ENCODE results near the gene POLA1. TPM values are rescaled to one million over a fixed set of nuclear protein-coding genes. Genes with fewer than 3 reads are reported as not detected.

Gene POLA1
- total RNA-seq, 4 donors from 2014 or later: 10.1 to 15.3 (median 13.1) TPM

GRCh38 chrX:25006586-25007058 lies 312.9 kb downstream of the POLA1 start:
- Histone ChIP-seq H3K9me3 (no peaks in the 10 kb centered on the region), H3K36me3 (no peaks in the 10 kb centered on the region), H3K27ac (no peak overlapping the region), H3K27me3 (peaks cover 90% of the 10 kb centered on the region), H3K4me3 (no peak overlapping the region), H3K4me1 (peaks cover 36% of the 10 kb centered on the region)
- no peak for DNase-seq (ENCODE audit: low spot score in 2 of 2)
- WGBS: 21% methylated on average over 7 of the region's 7 CpGs
- TF ChIP-seq EP300 (IDR thresholded peaks at IDR 0.05): no peak
- no peak for TF ChIP-seq POLR2A (IDR thresholded peaks at IDR 0.05)
- TF ChIP-seq, protein P1, sequence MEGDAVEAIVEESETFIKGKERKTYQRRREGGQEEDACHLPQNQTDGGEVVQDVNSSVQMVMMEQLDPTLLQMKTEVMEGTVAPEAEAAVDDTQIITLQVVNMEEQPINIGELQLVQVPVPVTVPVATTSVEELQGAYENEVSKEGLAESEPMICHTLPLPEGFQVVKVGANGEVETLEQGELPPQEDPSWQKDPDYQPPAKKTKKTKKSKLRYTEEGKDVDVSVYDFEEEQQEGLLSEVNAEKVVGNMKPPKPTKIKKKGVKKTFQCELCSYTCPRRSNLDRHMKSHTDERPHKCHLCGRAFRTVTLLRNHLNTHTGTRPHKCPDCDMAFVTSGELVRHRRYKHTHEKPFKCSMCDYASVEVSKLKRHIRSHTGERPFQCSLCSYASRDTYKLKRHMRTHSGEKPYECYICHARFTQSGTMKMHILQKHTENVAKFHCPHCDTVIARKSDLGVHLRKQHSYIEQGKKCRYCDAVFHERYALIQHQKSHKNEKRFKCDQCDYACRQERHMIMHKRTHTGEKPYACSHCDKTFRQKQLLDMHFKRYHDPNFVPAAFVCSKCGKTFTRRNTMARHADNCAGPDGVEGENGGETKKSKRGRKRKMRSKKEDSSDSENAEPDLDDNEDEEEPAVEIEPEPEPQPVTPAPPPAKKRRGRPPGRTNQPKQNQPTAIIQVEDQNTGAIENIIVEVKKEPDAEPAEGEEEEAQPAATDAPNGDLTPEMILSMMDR (IDR thresholded peaks at IDR 0.05): no peak
- no peak for TF ChIP-seq POLR2AphosphoS5 (IDR thresholded peaks at IDR 0.05)

GRCh38 chrX:25007059-25008053 lies 313.6 kb downstream of the POLA1 start:
- Histone ChIP-seq H3K27me3 (peaks cover 92% of the 10 kb centered on the region), H3K4me3 (no peak overlapping the region), H3K36me3 (no peaks in the 10 kb centered on the region), H3K27ac (no peak overlapping the region), H3K9me3 (no peaks in the 10 kb centered on the region), H3K4me1 (peaks cover 37% of the 10 kb centered on the region)
- 37% methylated on average over 20 of the region's 64 CpGs for WGBS
- DNase-seq (ENCODE audit: low spot score in 2 of 2): no peak
- TF ChIP-seq POLR2AphosphoS5 (IDR thresholded peaks at IDR 0.05) (no peak), EP300 (IDR thresholded peaks at IDR 0.05) (no peak), POLR2A (IDR thresholded peaks at IDR 0.05) (no peak)
- TF ChIP-seq, protein P1 (IDR thresholded peaks at IDR 0.05): no peak

DNA sequence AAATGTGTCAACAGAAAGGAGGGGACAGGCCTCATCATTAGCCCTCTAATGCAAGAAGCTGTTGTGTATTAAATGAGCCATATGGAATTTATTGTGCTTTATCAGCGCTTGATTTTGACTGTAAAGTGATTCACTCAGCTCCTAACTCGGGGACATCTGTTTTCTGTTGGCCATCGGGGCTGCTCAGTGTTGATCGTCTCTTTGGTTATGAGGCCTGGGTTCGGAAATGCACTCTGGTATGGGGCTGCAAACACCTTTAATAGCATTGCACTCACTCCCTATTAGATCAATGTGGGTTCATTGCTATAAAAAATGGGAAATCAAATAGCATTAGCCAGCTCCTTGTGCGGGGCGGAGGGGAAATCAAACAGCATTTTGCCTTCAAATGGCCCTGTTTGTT lies 315.7 kb downstream of the POLA1 start:
- 34% methylated on average over 7 of the region's 7 CpGs for WGBS
- H3K9me3 ChIP-seq: no peaks in the 10 kb centered on the region
- TF ChIP-seq POLR2AphosphoS5 (IDR thresholded peaks at IDR 0.05): no peak
- no peak for DNase-seq (ENCODE audit: low spot score in 2 of 2)
- H3K4me3 ChIP-seq: no peak overlapping the region
- H3K27me3 ChIP-seq: peaks cover 96% of the 10 kb centered on the region
- H3K27ac ChIP-seq: no peak overlapping the region
- H3K36me3 ChIP-seq: no peaks in the 10 kb centered on the region
- peaks cover 36% of the 10 kb centered on the region for H3K4me1 ChIP-seq

DNA sequence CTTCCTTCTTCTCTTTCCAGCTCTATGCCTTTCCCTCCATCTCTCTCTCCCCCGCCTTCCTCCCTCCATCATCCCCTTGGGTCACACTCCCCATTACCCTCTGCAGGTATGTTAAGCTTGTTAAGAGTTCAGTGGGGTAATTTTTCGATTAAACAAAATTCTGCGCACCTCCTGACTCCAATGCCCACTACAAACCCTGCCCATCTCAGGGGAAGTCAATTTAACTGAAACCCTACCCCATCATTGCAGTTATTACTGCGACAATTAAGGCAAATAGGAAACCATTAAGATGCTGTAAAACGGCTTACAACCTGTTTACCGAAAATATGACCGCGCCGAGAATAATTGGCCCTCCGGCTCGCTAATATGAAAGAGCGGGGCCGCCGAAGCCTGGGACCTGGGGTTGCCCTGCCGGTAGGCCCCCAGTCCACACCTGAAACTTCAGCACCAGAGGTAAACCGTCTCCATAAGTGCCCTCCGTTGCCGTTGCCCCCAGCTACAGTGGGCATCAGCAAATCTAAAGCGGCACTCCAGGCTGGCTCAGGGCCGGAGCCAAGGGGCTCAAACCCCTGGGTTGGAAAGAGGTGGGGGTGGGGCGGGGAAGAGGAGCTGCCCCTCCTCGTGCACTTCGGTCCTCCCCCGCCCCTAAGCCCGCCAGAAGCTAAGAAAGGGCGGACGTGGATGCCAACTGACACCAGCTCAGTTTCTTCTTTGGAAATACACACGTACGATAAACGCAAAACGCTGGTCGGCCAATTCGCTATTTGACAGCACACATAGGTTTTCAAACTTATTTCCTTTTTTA lies 317.3 kb downstream of the POLA1 start:
- WGBS: 33% methylated on average over 29 of the region's 33 CpGs
- DNase-seq (ENCODE audit: low spot score in 2 of 2): no peak
- Histone ChIP-seq H3K9me3 (no peaks in the 10 kb centered on the region), H3K27ac (no peak overlapping the region), H3K36me3 (no peaks in the 10 kb centered on the region), H3K27me3 (peaks cover 96% of the 10 kb centered on the region), H3K4me1 (peaks cover 27% of the 10 kb centered on the region), H3K4me3 (no peak overlapping the region)
- TF ChIP-seq, protein P1 (IDR thresholded peaks at IDR 0.05): no peak

DNA sequence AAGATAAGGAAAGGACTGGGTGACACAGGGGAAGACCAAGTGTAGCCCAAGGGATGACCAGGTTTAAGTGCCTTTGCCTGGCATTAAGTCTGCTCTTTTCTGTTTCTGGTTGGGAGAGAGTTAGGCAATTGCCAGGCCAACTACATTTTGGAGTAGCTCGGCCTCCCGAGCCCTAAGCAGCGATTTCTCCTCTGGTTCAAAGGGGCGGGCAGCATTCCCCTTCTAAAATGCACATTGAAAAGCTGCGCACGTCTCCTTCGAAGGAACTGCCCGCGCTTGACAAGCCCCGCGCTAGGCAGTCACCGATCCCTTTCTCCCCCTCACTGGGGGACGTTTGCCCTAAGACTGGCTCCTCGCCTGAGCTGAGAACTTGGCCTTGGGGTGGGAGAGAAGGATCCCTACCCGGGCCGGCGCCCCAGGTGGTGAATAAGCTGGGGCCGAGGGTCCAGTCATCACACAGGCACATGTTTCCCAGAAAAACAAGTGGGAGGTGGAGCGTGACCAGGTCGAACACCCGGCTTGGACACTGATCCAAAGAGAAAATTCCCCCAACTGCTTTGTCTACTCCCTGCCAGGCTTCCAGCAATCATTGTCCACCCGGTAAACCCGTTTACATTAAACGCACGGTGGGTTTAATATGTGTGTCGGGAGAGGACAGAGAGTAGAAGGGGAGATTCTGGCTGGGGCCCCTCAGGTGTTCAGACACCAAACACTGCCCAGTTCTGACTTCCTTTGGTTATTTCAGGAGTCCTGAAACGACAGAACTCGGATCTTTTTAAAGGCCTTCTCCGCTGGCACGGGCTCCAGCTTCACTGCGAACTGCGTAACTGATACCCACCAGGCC lies 318.1 kb downstream of the POLA1 start:
- H3K4me3 ChIP-seq: no peak overlapping the region
- TF ChIP-seq POLR2A (IDR thresholded peaks at IDR 0.05) (no peak), POLR2AphosphoS5 (IDR thresholded peaks at IDR 0.05) (no peak)
- TF ChIP-seq, protein P1 (IDR thresholded peaks at IDR 0.05): no peak
- no peaks in the 10 kb centered on the region for H3K36me3 ChIP-seq
- H3K27me3 ChIP-seq: peaks cover 96% of the 10 kb centered on the region
- no peaks in the 10 kb centered on the region for H3K9me3 ChIP-seq
- DNase-seq (ENCODE audit: low spot score in 2 of 2): no peak
- H3K27ac ChIP-seq: no peak overlapping the region
- peaks cover 29% of the 10 kb centered on the region for H3K4me1 ChIP-seq
- WGBS: 23% methylated on average over 18 of the region's 32 CpGs
